ENCODE measurements around the gene CCSER1. TPM values are rescaled to one million over a fixed set of nuclear protein-coding genes. Genes with fewer than 3 reads are reported as not detected.
"Not testable (repeated sequence)": the region's sequence is repeated elsewhere in the genome, so short reads cannot be mapped to it uniquely, and the experiment has no call there.

Gene CCSER1
- total RNA-seq, 1 donor from 2014 or later = not detected

GRCh38 chr4:91065117-91065516, 937.9 kb downstream of the CCSER1 start:
- Mint-ChIP-seq H3K4me1 (ENCODE audit: low read depth) (no peaks in the 10 kb centered on the region), H3K4me3 (ENCODE audit: low read depth) (no peak overlapping the region), H3K27ac (no peak overlapping the region), H3K27me3 (ENCODE audit: low read depth) (no peaks in the 10 kb centered on the region), H3K36me3 (ENCODE audit: low read depth) (no peaks in the 10 kb centered on the region), H3K9me3 (no peaks in the 10 kb centered on the region)
- intact Hi-C loops (cut with micrococcal nuclease) = no loop called here
- no peak for DNase-seq (ENCODE audit: low spot score)

GRCh38 chr4:91070736-91071135, 943.5 kb downstream of the CCSER1 start:
- intact Hi-C loops (cut with micrococcal nuclease) = no loop called here
- no peaks in the 10 kb centered on the region for H3K36me3 Mint-ChIP-seq (ENCODE audit: low read depth)
- no peak overlapping the region for H3K27ac Mint-ChIP-seq

GRCh38 chr4:91076147-91076546, 949.0 kb downstream of the CCSER1 start:
- no peak overlapping the region for H3K4me3 Mint-ChIP-seq (ENCODE audit: low read depth)
- DNase-seq (ENCODE audit: low spot score) = no peak
- intact Hi-C loops (cut with micrococcal nuclease) = no loop called here
- no peak overlapping the region for H3K27ac Mint-ChIP-seq
- no peaks in the 10 kb centered on the region for H3K27me3 Mint-ChIP-seq (ENCODE audit: low read depth)
- no peaks in the 10 kb centered on the region for H3K4me1 Mint-ChIP-seq (ENCODE audit: low read depth)
- no peaks in the 10 kb centered on the region for H3K36me3 Mint-ChIP-seq (ENCODE audit: low read depth)
- H3K9me3 Mint-ChIP-seq = peaks cover 28% of the 10 kb centered on the region

More at GRCh38 chr4:91070736-91071135, 943.5 kb downstream of the CCSER1 start:
- Mint-ChIP-seq H3K9me3 (peaks cover 4% of the 10 kb centered on the region), H3K4me3 (ENCODE audit: low read depth) (no peak overlapping the region), H3K4me1 (ENCODE audit: low read depth) (no peaks in the 10 kb centered on the region), H3K27me3 (ENCODE audit: low read depth) (no peaks in the 10 kb centered on the region)
- no peak for DNase-seq (ENCODE audit: low spot score)

- Mint-ChIP-seq H3K4me1 (ENCODE audit: low read depth) (no peaks in the 10 kb centered on the region), H3K9me3 (no peaks in the 10 kb centered on the region), H3K36me3 (ENCODE audit: low read depth) (no peaks in the 10 kb centered on the region), H3K4me3 (ENCODE audit: low read depth) (no peak overlapping the region), H3K27me3 (ENCODE audit: low read depth) (no peaks in the 10 kb centered on the region), H3K27ac (no peak overlapping the region)
- intact Hi-C loops (cut with micrococcal nuclease) = no loop called here
- DNase-seq (ENCODE audit: low spot score) = no peak
Measured at GRCh38 chr4:91085961-91086360, 958.8 kb downstream of the CCSER1 start.

GRCh38 chr4:91087743-91088142, 960.5 kb downstream of the CCSER1 start:
- Mint-ChIP-seq H3K4me1 (ENCODE audit: low read depth) (no peaks in the 10 kb centered on the region), H3K27me3 (ENCODE audit: low read depth) (no peaks in the 10 kb centered on the region), H3K27ac (no peak overlapping the region), H3K4me3 (ENCODE audit: low read depth) (no peak overlapping the region), H3K36me3 (ENCODE audit: low read depth) (no peaks in the 10 kb centered on the region), H3K9me3 (no peaks in the 10 kb centered on the region)
- intact Hi-C loops (cut with micrococcal nuclease) = no loop called here
- no peak for DNase-seq (ENCODE audit: low spot score)

- DNase-seq (ENCODE audit: low spot score) = no peak
- no peak overlapping the region for H3K27ac Mint-ChIP-seq
- no peaks in the 10 kb centered on the region for H3K36me3 Mint-ChIP-seq (ENCODE audit: low read depth)
- H3K27me3 Mint-ChIP-seq (ENCODE audit: low read depth) = no peaks in the 10 kb centered on the region
- H3K9me3 Mint-ChIP-seq = no peaks in the 10 kb centered on the region
- intact Hi-C loops (cut with micrococcal nuclease) = no loop called here
- H3K4me3 Mint-ChIP-seq (ENCODE audit: low read depth) = no peak overlapping the region
- no peaks in the 10 kb centered on the region for H3K4me1 Mint-ChIP-seq (ENCODE audit: low read depth)
Measured at GRCh38 chr4:91089178-91089577, 962.0 kb downstream of the CCSER1 start.

GRCh38 chr4:91092398-91092980, 965.3 kb downstream of the CCSER1 start:
- H3K27me3 Mint-ChIP-seq (ENCODE audit: low read depth) = no peaks in the 10 kb centered on the region
- intact Hi-C loops (cut with micrococcal nuclease) = no loop called here
- no peak overlapping the region for H3K27ac Mint-ChIP-seq

GRCh38 chr4:91094220-91094619, 967.0 kb downstream of the CCSER1 start:
- H3K4me1 Mint-ChIP-seq (ENCODE audit: low read depth); H3K36me3 Mint-ChIP-seq (ENCODE audit: low read depth); H3K27ac Mint-ChIP-seq; intact Hi-C loops (cut with micrococcal nuclease); H3K27me3 Mint-ChIP-seq (ENCODE audit: low read depth); DNase-seq (ENCODE audit: low spot score); H3K4me3 Mint-ChIP-seq (ENCODE audit: low read depth): not testable (repeated sequence)
- peaks cover 13% of the 10 kb centered on the region for H3K9me3 Mint-ChIP-seq

More at GRCh38 chr4:91092398-91092980, 965.3 kb downstream of the CCSER1 start:
- Mint-ChIP-seq H3K9me3 (peaks cover 13% of the 10 kb centered on the region), H3K4me3 (ENCODE audit: low read depth) (no peak overlapping the region), H3K36me3 (ENCODE audit: low read depth) (no peaks in the 10 kb centered on the region), H3K4me1 (ENCODE audit: low read depth) (no peaks in the 10 kb centered on the region)
- no peak for DNase-seq (ENCODE audit: low spot score)

GRCh38 chr4:91099666-91100065, 972.5 kb downstream of the CCSER1 start:
- Mint-ChIP-seq H3K9me3 (peaks cover 22% of the 10 kb centered on the region), H3K4me1 (ENCODE audit: low read depth) (no peaks in the 10 kb centered on the region), H3K36me3 (ENCODE audit: low read depth) (no peaks in the 10 kb centered on the region), H3K27ac (no peak overlapping the region), H3K4me3 (ENCODE audit: low read depth) (no peak overlapping the region), H3K27me3 (ENCODE audit: low read depth) (no peaks in the 10 kb centered on the region)
- no peak for DNase-seq (ENCODE audit: low spot score)
- intact Hi-C loops (cut with micrococcal nuclease) = loop anchor here (2.0 kb wide), 1 partner anchor 35 kb away; no protein-coding TSS in a partner anchor

GRCh38 chr4:91108751-91109150, 981.6 kb downstream of the CCSER1 start:
- H3K4me1 Mint-ChIP-seq (ENCODE audit: low read depth) = no peaks in the 10 kb centered on the region
- H3K36me3 Mint-ChIP-seq (ENCODE audit: low read depth) = no peaks in the 10 kb centered on the region
- H3K4me3 Mint-ChIP-seq (ENCODE audit: low read depth) = no peak overlapping the region
- DNase-seq (ENCODE audit: low spot score) = no peak
- peaks cover 5% of the 10 kb centered on the region for H3K9me3 Mint-ChIP-seq
- intact Hi-C loops (cut with micrococcal nuclease) = no loop called here
- no peak overlapping the region for H3K27ac Mint-ChIP-seq
- H3K27me3 Mint-ChIP-seq (ENCODE audit: low read depth) = no peaks in the 10 kb centered on the region

GRCh38 chr4:91111556-91111955, 984.4 kb downstream of the CCSER1 start:
- Mint-ChIP-seq H3K27ac (no peak overlapping the region), H3K27me3 (ENCODE audit: low read depth) (no peaks in the 10 kb centered on the region), H3K9me3 (no peaks in the 10 kb centered on the region), H3K36me3 (ENCODE audit: low read depth) (no peaks in the 10 kb centered on the region), H3K4me3 (ENCODE audit: low read depth) (no peak overlapping the region), H3K4me1 (ENCODE audit: low read depth) (no peaks in the 10 kb centered on the region)
- intact Hi-C loops (cut with micrococcal nuclease) = no loop called here
- no peak for DNase-seq (ENCODE audit: low spot score)

GRCh38 chr4:91113130-91113706, 986.0 kb downstream of the CCSER1 start:
- no peak for DNase-seq (ENCODE audit: low spot score)
- Mint-ChIP-seq H3K4me1 (ENCODE audit: low read depth) (no peaks in the 10 kb centered on the region), H3K27me3 (ENCODE audit: low read depth) (no peaks in the 10 kb centered on the region), H3K4me3 (ENCODE audit: low read depth) (no peak overlapping the region), H3K9me3 (no peaks in the 10 kb centered on the region), H3K36me3 (ENCODE audit: low read depth) (no peaks in the 10 kb centered on the region), H3K27ac (no peak overlapping the region)
- intact Hi-C loops (cut with micrococcal nuclease) = no loop called here

- no peaks in the 10 kb centered on the region for H3K9me3 Mint-ChIP-seq
- no peaks in the 10 kb centered on the region for H3K27me3 Mint-ChIP-seq (ENCODE audit: low read depth)
- H3K4me3 Mint-ChIP-seq (ENCODE audit: low read depth) = no peak overlapping the region
- H3K4me1 Mint-ChIP-seq (ENCODE audit: low read depth) = no peaks in the 10 kb centered on the region
- intact Hi-C loops (cut with micrococcal nuclease) = no loop called here
- no peak for DNase-seq (ENCODE audit: low spot score)
- H3K36me3 Mint-ChIP-seq (ENCODE audit: low read depth) = no peaks in the 10 kb centered on the region
- no peak overlapping the region for H3K27ac Mint-ChIP-seq
Measured at GRCh38 chr4:91114386-91114785, 987.2 kb downstream of the CCSER1 start.
